ENCODE results near the gene SFXN5.
A peak's percentile ranks its signal among the peaks of the same experiment; 100 is the strongest.

Gene SFXN5

DNA sequence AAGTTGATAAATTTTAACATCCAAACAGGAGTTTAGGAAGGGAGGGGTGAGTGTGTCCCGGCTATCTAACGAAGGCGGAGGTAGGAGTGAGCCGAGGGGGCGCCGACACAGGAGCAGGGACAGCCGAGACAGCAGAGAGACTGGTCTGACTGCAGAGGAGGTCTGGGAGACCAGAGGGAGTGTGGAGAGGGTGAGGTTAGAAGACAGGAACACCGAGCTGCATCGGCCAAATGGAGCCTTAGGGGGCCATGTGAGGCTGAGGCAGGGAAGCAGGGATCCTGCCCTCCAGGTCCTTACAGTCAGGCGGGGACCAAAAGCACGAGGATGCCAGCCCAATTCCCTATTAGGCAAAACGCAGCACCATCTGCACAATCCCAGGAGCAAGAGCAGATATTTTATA lies 67.0 kb downstream of the SFXN5 start:
- DNase-seq, result no peak
- in situ Hi-C loops (cut with HindIII; ENCODE audit: low pct_ligation_motif_present, low pct_unique_long_range_greater_than_20kb, low sequenced_read_pairs), result no loop called here

- DNase-seq, result no peak
- in situ Hi-C loops (cut with HindIII; ENCODE audit: low pct_ligation_motif_present, low pct_unique_long_range_greater_than_20kb, low sequenced_read_pairs), result no loop called here
Measured at GRCh38 chr2:73003027-73003426, 68.5 kb downstream of the SFXN5 start.

- in situ Hi-C loops (cut with HindIII; ENCODE audit: low pct_ligation_motif_present, low pct_unique_long_range_greater_than_20kb, low sequenced_read_pairs), result no loop called here
- DNase-seq, result no peak
Measured at GRCh38 chr2:73000808-73001570, 70.5 kb downstream of the SFXN5 start.

DNA sequence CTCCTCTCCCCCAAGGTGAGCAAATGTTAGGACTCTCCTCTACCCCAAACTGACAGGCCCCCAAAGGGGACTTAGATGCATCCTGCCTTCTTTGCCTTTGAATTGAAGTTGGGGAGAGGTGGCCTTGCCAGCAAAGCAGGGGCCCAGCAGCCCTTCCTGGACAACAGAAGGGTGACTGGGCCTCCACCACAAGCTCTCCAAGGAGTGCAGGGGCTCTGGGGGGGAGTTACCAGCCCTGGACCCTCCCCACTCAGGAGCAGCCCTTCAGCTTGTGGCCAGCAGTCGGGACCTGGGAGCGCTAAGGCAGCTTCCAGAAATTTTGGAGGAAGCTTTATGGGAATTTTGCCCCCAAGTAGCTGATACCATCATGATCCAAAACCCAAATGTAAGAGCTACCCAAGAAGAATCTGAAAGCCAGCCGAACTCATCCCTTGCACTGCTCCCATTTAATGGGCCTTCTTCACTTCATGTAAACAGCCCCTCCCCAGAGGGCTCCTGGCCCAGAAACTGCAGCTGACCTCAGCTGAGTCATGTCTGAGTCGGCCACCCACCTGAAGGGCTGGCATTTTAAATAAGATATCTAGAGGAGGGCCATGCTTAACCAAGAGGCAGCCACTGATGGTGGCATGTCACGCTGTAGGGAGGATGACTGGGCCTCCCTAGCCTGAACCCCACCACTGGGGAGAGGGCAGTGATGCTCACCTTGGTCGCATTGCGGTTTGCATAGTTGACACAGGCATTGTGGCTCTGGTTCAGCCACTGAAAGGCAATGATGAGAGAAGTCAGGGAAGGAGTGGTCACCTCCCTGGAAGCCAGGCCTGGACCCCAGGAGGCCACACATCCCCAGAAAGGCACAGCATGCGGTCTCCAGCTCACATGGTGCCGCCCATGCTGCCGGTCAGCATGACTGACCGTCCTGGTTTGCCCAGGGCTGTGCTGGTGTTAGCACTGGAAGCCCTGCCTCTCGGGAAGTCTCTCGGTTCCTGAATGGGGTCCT lies 71.5 kb downstream of the SFXN5 start:
- in situ Hi-C loops (cut with HindIII; ENCODE audit: low pct_ligation_motif_present, low pct_unique_long_range_greater_than_20kb, low sequenced_read_pairs), result no loop called here

GRCh38 chr2:72998724-72999123 lies 72.8 kb downstream of the SFXN5 start:
- in situ Hi-C loops (cut with HindIII; ENCODE audit: low pct_ligation_motif_present, low pct_unique_long_range_greater_than_20kb, low sequenced_read_pairs), result no loop called here
- DNase-seq, result no peak

More for the DNA sequence above, 71.5 kb downstream of the SFXN5 start:
- DNase-seq, result peak; percentile 16

GRCh38 chr2:72998234-72998651 lies 73.3 kb downstream of the SFXN5 start:
- in situ Hi-C loops (cut with HindIII; ENCODE audit: low pct_ligation_motif_present, low pct_unique_long_range_greater_than_20kb, low sequenced_read_pairs), result no loop called here
- no peak for DNase-seq

- in situ Hi-C loops (cut with HindIII; ENCODE audit: low pct_ligation_motif_present, low pct_unique_long_range_greater_than_20kb, low sequenced_read_pairs), result no loop called here
- no peak for DNase-seq
Measured at GRCh38 chr2:72996117-72996502, 75.4 kb downstream of the SFXN5 start.

GRCh38 chr2:72995430-72996116 lies 75.9 kb downstream of the SFXN5 start:
- DNase-seq, result no peak
- in situ Hi-C loops (cut with HindIII; ENCODE audit: low pct_ligation_motif_present, low pct_unique_long_range_greater_than_20kb, low sequenced_read_pairs), result no loop called here

- in situ Hi-C loops (cut with HindIII; ENCODE audit: low pct_ligation_motif_present, low pct_unique_long_range_greater_than_20kb, low sequenced_read_pairs), result no loop called here
- DNase-seq, result no peak
Measured at GRCh38 chr2:72994991-72995380, 76.5 kb downstream of the SFXN5 start.

- DNase-seq, result no peak
- in situ Hi-C loops (cut with HindIII; ENCODE audit: low pct_ligation_motif_present, low pct_unique_long_range_greater_than_20kb, low sequenced_read_pairs), result no loop called here
Measured at GRCh38 chr2:72994282-72994990, 77.1 kb downstream of the SFXN5 start.

GRCh38 chr2:72993933-72994280 lies 77.6 kb downstream of the SFXN5 start:
- no peak for DNase-seq
- in situ Hi-C loops (cut with HindIII; ENCODE audit: low pct_ligation_motif_present, low pct_unique_long_range_greater_than_20kb, low sequenced_read_pairs), result no loop called here

DNA sequence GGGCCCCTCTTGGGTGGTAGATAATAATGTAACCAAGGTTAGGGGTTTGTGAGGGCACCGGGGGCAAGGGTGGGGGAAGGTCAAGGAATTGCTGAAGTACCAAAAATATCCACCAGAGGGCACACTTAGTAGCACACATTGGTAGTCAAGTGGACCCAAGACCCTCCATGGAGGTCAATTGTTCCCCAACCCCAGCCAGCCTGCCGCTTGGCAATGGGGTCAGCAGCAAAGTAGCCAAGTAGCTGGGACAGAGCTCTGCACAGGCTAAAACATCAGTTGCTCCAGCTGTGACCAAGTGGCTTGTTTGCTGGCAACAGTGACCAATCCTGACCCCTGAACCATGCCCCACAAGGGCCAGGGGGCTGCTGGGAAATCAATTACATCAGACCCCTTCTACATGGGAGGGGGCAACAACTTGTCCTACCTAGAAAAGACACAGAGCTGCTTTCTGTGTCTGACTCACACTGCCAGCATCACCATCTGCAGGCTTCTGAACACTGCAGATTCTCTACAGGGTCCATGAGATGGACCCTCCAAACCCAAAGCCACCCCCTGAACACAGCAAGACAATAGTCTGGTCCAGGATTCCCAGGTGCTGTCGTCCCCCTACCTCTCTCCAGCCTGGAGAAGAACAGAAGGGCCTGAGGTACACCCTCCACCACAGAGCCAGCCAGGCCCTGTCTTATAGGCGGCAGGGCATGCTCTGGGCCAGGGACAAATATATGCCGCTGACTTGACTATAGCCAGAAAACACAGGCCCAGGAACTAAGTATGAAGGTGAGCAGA lies 78.2 kb downstream of the SFXN5 start:
- in situ Hi-C loops (cut with HindIII; ENCODE audit: low pct_ligation_motif_present, low pct_unique_long_range_greater_than_20kb, low sequenced_read_pairs), result no loop called here
- DNase-seq, result peak; percentile 54

GRCh38 chr2:72992734-72993102 lies 78.8 kb downstream of the SFXN5 start:
- in situ Hi-C loops (cut with HindIII; ENCODE audit: low pct_ligation_motif_present, low pct_unique_long_range_greater_than_20kb, low sequenced_read_pairs), result no loop called here
- no peak for DNase-seq

DNA sequence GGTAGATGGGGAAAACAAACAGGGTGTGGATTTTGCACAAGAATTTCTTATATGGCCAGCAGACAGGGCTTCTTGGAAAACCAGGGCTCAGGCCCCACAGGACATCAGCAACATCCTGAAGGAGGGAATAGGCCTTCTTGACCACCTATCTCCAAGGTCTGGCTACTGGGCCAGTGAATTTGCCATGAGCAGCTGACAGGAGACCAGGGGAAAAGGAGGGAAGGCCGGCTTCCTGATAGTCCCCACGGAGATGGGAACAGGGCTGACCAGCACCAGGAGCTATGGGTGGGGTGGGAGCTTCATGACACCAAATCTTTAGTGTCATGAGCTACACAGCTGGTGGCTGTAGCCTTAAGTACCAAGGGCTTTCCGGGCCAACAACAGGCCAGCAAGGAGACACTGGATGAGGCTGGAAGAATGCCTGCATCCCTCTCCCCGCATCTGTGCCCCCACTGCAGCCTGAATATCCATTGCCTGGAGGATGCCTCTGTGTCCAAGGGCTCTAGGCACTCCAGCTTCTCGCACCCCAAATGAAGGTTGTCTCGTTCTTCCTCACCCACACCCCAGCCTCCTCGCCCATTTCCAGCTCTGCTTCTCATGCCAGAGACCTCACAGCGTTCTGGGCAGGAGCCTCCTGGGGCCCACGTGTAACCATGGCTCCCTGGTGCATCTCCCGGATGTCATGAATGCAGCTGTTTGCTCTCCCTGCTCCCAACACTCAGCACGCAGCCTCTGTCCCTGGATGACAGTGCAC lies 79.4 kb downstream of the SFXN5 start:
- in situ Hi-C loops (cut with HindIII; ENCODE audit: low pct_ligation_motif_present, low pct_unique_long_range_greater_than_20kb, low sequenced_read_pairs), result no loop called here
- no peak for DNase-seq

DNA sequence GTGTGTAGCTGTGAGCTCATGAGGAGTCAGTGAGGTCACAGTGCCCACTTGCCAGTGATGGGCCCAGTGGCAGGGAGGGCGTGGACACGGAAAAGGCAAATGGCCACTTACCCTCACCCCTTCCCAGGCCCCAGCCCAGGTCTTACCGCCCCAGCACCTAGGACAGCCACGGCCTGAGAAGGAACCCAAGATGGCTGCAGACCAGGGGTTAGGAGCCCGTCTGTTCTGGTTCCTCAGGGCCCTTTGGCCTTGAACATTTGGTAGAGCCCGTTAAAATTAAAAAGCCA lies 80.1 kb downstream of the SFXN5 start:
- DNase-seq, result no peak
- in situ Hi-C loops (cut with HindIII; ENCODE audit: low pct_ligation_motif_present, low pct_unique_long_range_greater_than_20kb, low sequenced_read_pairs), result no loop called here

GRCh38 chr2:72990695-72991438 lies 80.6 kb downstream of the SFXN5 start:
- in situ Hi-C loops (cut with HindIII; ENCODE audit: low pct_ligation_motif_present, low pct_unique_long_range_greater_than_20kb, low sequenced_read_pairs), result no loop called here
- no peak for DNase-seq
